ENCODE measurements around the gene USHBP1.

DNA sequence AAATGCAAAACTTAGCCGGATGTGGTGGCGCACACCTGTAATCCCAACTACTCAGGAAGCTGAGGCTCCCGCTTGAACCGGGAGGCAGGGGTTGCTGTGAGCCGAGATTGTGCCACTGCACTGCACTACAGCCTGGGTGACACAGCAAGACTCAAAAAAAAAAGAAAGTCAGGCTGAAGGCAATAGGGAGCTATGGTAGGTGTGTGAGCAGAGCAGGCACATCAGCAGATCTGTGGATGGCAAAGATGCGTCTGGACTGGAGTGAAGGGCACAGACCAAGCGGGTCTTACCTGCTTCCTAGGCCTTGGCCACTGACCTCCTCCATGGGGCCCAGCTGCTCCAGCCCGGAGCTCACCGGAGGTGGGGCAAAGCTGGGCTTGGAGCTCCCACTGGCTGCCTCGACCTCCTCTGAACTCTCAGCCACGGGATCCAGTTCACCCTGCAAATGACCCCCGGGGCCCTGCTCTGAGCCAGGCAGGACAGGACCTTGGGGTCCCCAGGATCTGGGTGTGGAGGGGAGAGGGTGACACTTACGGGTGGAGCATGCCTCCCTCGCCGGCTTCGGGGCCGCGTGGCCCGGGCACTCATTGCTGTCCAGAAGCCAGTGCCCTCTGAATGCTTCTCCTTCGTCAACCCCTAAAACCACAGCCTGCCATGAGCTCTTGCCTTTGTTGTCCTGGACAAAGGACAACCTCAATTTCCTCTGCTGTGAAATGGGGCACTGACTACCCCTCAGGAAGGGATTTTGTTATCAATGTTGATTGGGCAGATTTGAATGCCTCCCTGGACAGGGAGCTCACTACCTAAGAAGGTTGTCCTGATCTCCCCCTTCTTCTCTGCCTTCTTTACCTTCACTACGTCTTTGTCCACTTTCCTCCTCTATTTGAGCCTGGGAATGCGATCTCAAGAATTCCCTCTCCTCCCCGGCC lies 569 bp downstream of the USHBP1 start:
- TF ChIP-seq EZH2 (IDR thresholded peaks at IDR 0.05; ENCODE audit: insufficient read depth, poor library complexity, severe bottlenecking) (no peak), EZH2phosphoT487 (IDR thresholded peaks at IDR 0.05; ENCODE audit: insufficient read depth, low read depth) (no peak)
